C1 segment of cervical spinal cord (tissue), 14 donors: ENCODE results near the gene FBXL5.

ENCODE experiments used
- DNase-seq, 14 donors: peaks; one replicate each; lab custom pipeline; 2025; lab: John Stamatoyannopoulos, UW

FBXL5 gene

GRCh38 chr4:15677507-15677988 is 22.4 kb upstream of the FBXL5 start:
- no peak for DNase-seq

GRCh38 chr4:15676899-15677298 is 21.7 kb upstream of the FBXL5 start:
- DNase-seq: no peak

GRCh38 chr4:15676039-15676438 is 20.9 kb upstream of the FBXL5 start:
- DNase-seq: no peak

- DNase-seq: no peak
Observed at GRCh38 chr4:15675356-15675755, 20.2 kb upstream of the FBXL5 start.

- no peak for DNase-seq
Observed at GRCh38 chr4:15674926-15675325, 19.8 kb upstream of the FBXL5 start.

- no peak for DNase-seq
Observed at GRCh38 chr4:15674046-15674445, 18.9 kb upstream of the FBXL5 start.

GRCh38 chr4:15673337-15673736 is 18.2 kb upstream of the FBXL5 start:
- DNase-seq: no peak

- DNase-seq: no peak
Observed at GRCh38 chr4:15672101-15672500, 16.9 kb upstream of the FBXL5 start.

GRCh38 chr4:15670576-15670975 is 15.4 kb upstream of the FBXL5 start:
- DNase-seq: no peak

- no peak for DNase-seq
Observed at GRCh38 chr4:15668566-15669435, 13.6 kb upstream of the FBXL5 start.

- no peak for DNase-seq
Observed at GRCh38 chr4:15667006-15667405, 11.8 kb upstream of the FBXL5 start.

- DNase-seq: no peak
Observed at GRCh38 chr4:15665753-15666365, 10.7 kb upstream of the FBXL5 start.

- DNase-seq: no peak
Observed at GRCh38 chr4:15659768-15660570, 4.8 kb upstream of the FBXL5 start.

- no peak for DNase-seq
Observed at GRCh38 chr4:15658781-15659180, 3.6 kb upstream of the FBXL5 start.

GRCh38 chr4:15658136-15658770 is 3.1 kb upstream of the FBXL5 start:
- no peak for DNase-seq

- DNase-seq: no peak
Observed at GRCh38 chr4:15657366-15657765, 2.2 kb upstream of the FBXL5 start.

- DNase-seq: peak in 6 of 14 donors; percentile 51 to 71 (median 68)
Observed at GRCh38 chr4:15656038-15656470, 897 bp upstream of the FBXL5 start.

GRCh38 chr4:15654593-15655222 is 449 bp downstream of the FBXL5 start:
- peak in 11 of 14 donors; percentile 27 to 84 (median 63) for DNase-seq

GRCh38 chr4:15653864-15654592 is 1.1 kb downstream of the FBXL5 start:
- DNase-seq: peak in 4 of 14 donors; percentile 3 to 49 (median 33)

- no peak for DNase-seq
Observed at GRCh38 chr4:15653420-15653819, 1.7 kb downstream of the FBXL5 start.
